Measurements from ENCODE around the gene MCCC1.

The MCCC1 gene

GRCh38 chr3:182981038-182981380 lies 118.3 kb downstream of the MCCC1 start:
- DNase-seq (ENCODE audit: low spot score), result no peak

DNA sequence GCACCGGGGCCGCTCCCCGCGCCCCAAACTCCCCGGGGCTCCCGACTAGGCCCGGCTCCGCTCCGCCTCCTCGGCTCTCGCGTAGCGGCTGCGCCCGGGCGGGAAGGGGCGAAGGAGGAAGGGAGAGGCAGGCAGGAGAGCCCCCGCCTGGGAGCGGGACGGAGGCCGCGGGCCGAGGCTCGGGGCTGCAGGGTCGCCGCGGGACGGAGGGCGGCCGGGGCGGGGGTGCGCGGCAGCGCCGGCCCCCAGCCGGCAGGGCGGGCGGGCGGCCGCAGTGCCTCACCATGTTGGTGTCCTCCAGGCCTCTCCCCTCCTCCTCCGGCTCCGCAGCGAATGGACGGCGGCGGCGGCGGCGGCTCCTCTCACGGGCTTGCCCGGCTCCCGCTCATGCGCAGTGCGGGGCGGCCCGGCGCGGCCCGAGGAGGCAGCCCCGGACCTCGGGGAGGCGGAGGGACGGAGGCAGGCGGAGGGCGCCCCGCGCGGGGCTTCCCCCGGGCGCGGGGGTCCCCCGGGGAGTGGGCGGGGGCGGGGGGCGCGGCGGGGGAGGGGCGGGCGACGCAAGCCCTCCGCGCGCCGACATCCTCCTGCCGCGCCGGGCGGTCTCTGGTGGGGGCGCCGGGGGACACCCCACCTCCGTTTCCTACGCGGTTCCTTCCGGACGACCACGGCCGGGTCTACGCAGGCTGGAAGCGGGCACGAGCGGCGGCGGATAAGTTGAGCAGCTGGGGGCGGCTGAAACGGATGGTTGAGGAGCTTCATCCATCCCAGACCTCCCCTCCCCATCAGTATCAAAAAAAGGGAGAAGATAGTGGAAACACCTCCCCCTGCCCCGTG lies 118.9 kb downstream of the MCCC1 start, which contains the start of gene DCUN1D1:
TSS of gene DCUN1D1 (minus strand) at position 335 of the 834 bp plus-strand sequence. CDS start at position 286, 49 bp downstream.
- peak; percentile 93 for DNase-seq (ENCODE audit: low spot score)

DNA sequence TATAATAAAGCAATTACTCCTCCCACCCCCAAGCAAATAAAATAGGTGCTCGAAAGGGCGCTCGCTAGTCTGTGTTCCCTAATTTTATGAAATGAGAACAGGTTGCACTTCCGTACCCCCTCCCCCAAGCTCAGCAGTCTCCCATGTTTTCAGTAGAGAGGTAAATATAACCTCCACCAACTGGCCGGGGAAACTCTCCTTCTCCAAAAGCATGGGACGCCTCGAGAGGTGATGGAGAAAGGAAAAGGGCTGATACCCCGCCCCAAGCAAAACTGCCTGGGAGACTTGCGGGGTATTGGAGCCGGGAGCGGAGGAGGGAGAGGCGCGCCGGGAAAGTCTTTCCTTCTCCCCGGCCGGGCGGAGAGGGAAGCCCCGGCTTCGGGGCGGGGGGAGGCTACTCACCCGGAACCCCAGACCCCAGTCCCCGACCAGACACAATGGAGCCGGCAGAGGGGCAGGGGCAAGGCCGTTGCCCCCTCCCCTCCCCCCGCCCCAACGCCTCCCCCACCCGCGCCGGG lies 119.6 kb downstream of the MCCC1 start:
- no peak for DNase-seq (ENCODE audit: low spot score)

GRCh38 chr3:182979103-182979673 lies 120.1 kb downstream of the MCCC1 start:
- no peak for DNase-seq (ENCODE audit: low spot score)

DNA sequence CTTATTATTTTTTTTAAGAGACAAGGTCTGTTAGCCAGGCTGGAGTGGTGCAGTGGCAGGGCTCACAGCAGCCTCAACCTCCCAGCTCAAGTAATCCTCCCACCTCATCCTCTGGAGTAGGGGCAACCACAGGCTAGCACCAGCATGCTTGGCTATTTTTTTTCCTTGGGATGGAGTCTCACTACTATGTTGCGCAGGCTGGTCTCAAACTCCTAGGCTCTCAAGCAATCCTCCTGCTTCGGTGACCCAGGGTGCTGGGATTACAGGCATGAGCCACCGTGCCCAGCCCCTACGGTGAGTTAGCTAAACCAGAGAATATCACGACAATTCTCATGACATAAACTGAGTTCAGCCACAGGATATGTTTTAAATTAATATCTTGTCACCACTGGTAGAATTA lies 120.9 kb downstream of the MCCC1 start:
- no peak for DNase-seq (ENCODE audit: low spot score)

DNA sequence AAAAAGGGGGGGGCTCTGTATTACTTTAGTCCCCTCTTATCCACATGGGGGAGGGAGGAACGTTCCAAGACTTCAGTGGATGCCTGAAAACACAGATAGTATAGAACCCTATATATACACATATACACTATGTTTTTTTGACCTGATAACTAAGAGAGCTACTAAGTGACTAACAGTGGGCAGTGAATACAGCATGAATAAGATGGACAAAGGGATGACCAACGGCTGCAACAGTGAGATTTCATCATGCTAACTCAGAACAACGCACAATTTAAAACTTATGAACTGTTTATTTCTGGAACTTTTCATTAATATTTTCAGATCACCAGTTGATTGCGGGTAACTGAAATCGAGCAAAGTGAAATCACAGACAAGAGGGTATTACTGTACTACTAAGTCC lies 126.2 kb downstream of the MCCC1 start:
- no peak for DNase-seq (ENCODE audit: low spot score)

DNA sequence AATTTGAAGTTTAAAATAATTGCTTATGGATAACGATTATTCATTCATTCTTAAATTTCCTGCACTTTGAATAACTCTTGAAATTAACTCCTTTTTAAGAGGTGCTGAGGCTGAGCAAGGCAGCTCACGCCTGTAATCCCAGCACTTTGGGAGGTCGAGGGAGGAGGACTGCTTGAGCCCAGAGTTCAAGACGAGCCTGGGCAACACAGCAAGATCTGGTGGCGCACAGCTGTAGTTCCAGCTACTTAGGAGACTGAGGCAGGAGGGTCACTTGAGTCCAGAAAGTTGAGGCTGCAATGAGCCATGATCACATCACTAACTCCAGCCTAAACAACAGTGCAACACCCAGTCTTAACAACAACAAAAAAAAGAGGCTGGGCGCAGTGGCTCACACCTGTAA lies 126.9 kb downstream of the MCCC1 start:
- DNase-seq (ENCODE audit: low spot score), result no peak

- no peak for DNase-seq (ENCODE audit: low spot score)
These were observed 127.7 kb downstream of the MCCC1 start for GRCh38 chr3:182971637-182972036.

DNA sequence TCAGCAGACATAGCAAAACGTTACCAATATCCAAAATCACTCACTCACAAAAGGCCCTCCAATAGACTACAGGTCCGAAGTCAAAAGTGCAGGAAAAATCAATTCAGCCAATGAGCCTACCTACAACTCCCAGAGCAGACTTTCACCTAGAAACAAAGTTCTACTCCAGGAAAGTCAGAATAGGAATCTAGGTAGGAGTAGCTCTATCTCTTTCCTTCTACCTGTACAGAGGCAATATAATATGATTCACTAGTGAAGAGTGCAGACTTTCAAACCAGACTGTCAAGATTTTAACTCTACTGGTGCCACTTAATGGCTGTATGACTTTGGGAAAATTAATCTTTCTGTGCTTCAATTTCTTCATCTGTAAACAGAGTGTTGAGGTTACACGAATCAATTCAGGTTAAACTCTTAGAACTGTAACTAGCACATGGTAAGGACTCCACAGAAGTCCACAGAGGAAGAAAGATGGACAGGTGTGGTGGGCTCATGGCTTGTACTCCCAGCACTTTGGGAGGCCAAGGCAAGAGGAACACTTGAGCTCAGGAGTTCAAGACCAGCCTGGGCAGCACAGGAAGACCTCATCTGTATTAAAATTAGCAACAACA lies 128.4 kb downstream of the MCCC1 start:
- DNase-seq (ENCODE audit: low spot score), result no peak

- DNase-seq (ENCODE audit: low spot score), result no peak
These were observed 129.4 kb downstream of the MCCC1 start for GRCh38 chr3:182969853-182970252.

GRCh38 chr3:182969277-182969676 lies 130.0 kb downstream of the MCCC1 start:
- DNase-seq (ENCODE audit: low spot score), result no peak

DNA sequence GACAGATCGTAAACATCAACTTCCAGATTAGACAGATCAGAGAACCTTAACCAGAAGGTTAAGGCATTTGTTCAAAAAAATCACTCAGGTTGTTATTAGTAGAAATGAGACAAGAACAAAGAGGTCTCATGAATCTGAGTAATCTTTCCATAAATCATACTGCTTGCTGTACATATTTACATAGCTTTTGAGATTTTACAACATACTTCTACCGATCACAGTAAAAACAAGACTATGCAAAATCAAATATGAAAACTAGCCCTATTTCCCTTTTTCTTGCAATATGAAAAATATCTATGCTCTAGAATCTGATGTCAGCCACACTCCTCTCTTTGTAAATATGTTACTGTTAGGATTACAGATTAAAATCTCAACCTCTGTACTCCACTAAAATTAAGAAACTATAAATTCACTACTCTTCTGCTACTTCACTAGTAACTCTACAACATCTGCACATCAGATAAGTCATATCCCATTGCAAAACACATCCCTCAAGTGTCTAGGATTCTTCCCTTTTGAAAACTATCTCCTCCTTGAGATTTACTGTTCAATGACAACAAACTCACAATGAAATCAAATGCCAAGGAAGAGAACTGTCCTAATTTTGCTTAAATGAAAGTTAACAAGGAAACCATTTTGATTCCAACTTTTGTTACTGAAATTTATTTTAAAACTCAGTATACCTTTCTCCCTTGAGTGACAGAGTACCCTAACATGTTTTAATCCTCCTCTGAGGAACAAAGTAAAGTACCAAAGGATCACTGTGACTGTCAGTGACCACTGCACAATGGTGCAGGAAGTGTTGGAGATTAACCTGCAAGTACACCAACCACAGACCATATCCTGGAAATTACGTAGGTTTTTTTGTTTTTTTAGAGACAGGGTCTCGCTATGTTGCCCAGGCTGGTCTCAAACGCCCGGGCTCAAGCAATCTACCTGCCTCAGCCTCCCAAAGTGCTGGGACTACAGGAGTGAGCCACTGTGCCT lies 131.8 kb downstream of the MCCC1 start:
- no peak for DNase-seq (ENCODE audit: low spot score)

GRCh38 chr3:182965861-182966366 lies 133.4 kb downstream of the MCCC1 start:
- no peak for DNase-seq (ENCODE audit: low spot score)
